Testis (tissue), 3 donors: ENCODE data around the gene VSTM1. TPM values are rescaled to one million over a fixed set of nuclear protein-coding genes. Genes with fewer than 3 reads are reported as not detected.
"Not testable (repeated sequence)": the region's sequence is repeated elsewhere in the genome, so short reads cannot be mapped to it uniquely, and the experiment has no call there.

Source experiments
- DNase-seq: peaks from one replicate; pipeline ENCODE4 v3.0.0-alpha.2; 2019
- H3K27ac ChIP-seq, 2 donors: fragments of 200-600 bp; sonication (generic); one replicate each; pipeline ENCODE4 v1.5.1; 2019
- H3K27me3 ChIP-seq: fragments of 200-600 bp; sonication (generic); one replicate; pipeline ENCODE4 v1.5.1; 2019
- H3K36me3 ChIP-seq: fragments of 200-600 bp; sonication (generic); one replicate; pipeline ENCODE4 v1.5.1; 2017; ENCODE audit warnings: low read depth; ENCODE audit errors: missing control alignments
- H3K4me1 ChIP-seq: fragments of 200-600 bp; sonication (generic); one replicate; pipeline ENCODE4 v1.5.1; 2019
- H3K4me3 ChIP-seq, 2 donors: fragments of 200-600 bp; sonication (generic); one replicate each; pipeline ENCODE4 v1.5.1; 2017 to 2019
- H3K9me3 ChIP-seq: fragments of 200-600 bp; sonication (generic); one replicate; pipeline ENCODE4 v1.5.1; 2017
- CTCF ChIP-seq, 3 experiments: fragments of 450-650 bp in 2 of 3; fragments of 200-600 bp in 1 of 3; sonication (generic) in 1 of 3; IDR thresholded peaks; one replicate each; pipeline ENCODE4 v1.5.1; 2016 to 2019; ENCODE audit warnings: antibody characterized with exemption in 3 of 3, mild to moderate bottlenecking in 2 of 3, moderate library complexity in 1 of 3
- POLR2A ChIP-seq: fragments of 450-650 bp; IDR thresholded peaks from one replicate; pipeline ENCODE4 v1.6.1; 2017; ENCODE audit warnings: antibody characterized with exemption, mild to moderate bottlenecking, moderate library complexity
- WGBS, 2 donors: methylation state at CpG; one replicate each; pipeline ENCODE4 v1.1.5; 2018; 5-methylcytosine and 5-hydroxymethylcytosine counted together
- intact Hi-C: fragments of 100-400 bp; cut with DNase I; formaldehyde crosslinking; loops from one replicate; pipeline ENCODE4 v1.15.1; 2023; ENCODE audit warnings: low total_unique reads
- polyA plus RNA-seq: library from polyadenylated mRNA; stranded (reverse); fragments of 350-450 nt; fragmentation: Illumina TruSeq; extraction: RNeasy Lipid Tissue Mini Kit (QIAGEN cat#74804); gene quantifications from one replicate; pipeline ENCODE4 v1.2.3, GENCODE V29; 2014; ENCODE audit warnings: low read depth, low replicate concordance; ENCODE audit not compliant: insufficient read depth
- total RNA-seq, 2 donors: library from RNA; depleted of rRNA; stranded (reverse); fragments of >200 nt; gene quantifications; one replicate each; pipeline ENCODE4 v1.2.3, GENCODE V29; 2016

Gene VSTM1
- total and polyA plus RNA-seq, 3 donors from 2014 or later: 1.4 TPM; not detected in 2

GRCh38 chr19:54100561-54100960 is 36.9 kb upstream of the VSTM1 start, which contains the start of gene OSCAR:
Gene OSCAR (minus strand): TSS chr19:54100803. CDS start chr19:54100792, 11 bp downstream.
- TF ChIP-seq CTCF (IDR thresholded peaks at IDR 0.05): no peak
- no peak within 1 kb of the TSS for H3K27ac ChIP-seq
- DNase-seq: no peak
- peaks cover 13% of the 10 kb centered on the region for H3K4me1 ChIP-seq
- 71 to 74% methylated on average over 5 of the region's 5 CpGs for WGBS, 2 donors
- H3K9me3 ChIP-seq: no peaks in the 10 kb centered on the region
- H3K27me3 ChIP-seq: no peaks in the 10 kb centered on the region
- intact Hi-C loops: no loop called here
- no peak within 1 kb of the TSS for H3K4me3 ChIP-seq
- H3K36me3 ChIP-seq: no peaks in the 10 kb centered on the region

GRCh38 chr19:54099903-54100255 is 36.2 kb upstream of the VSTM1 start:
- H3K27me3 ChIP-seq, H3K4me3 ChIP-seq, H3K9me3 ChIP-seq, DNase-seq, H3K36me3 ChIP-seq, intact Hi-C loops, H3K27ac ChIP-seq: not testable (repeated sequence)
- WGBS, 2 donors: 66 to 83% methylated on average over 9 of the region's 9 CpGs
- H3K4me1 ChIP-seq: peaks cover 14% of the 10 kb centered on the region

GRCh38 chr19:54099190-54099902 is 35.6 kb upstream of the VSTM1 start:
- 85 to 91% methylated on average over 10 to 12 of the region's 12 CpGs for WGBS, 2 donors
- no peaks in the 10 kb centered on the region for H3K9me3 ChIP-seq
- H3K27ac ChIP-seq: no peak overlapping the region
- no peaks in the 10 kb centered on the region for H3K27me3 ChIP-seq
- H3K4me1 ChIP-seq: peaks cover 14% of the 10 kb centered on the region
- no peaks in the 10 kb centered on the region for H3K36me3 ChIP-seq
- H3K4me3 ChIP-seq: no peak overlapping the region
- no peak for DNase-seq
- TF ChIP-seq CTCF (IDR thresholded peaks at IDR 0.05): no peak
- TF ChIP-seq POLR2A: no peak
- intact Hi-C loops: no loop called here

- TF ChIP-seq POLR2A (no peak), CTCF (IDR thresholded peaks at IDR 0.05) (peak in 1 of 3 experiments; percentile 14)
- Histone ChIP-seq H3K4me3 (peak overlapping the region in 1 of 2 donors; percentile 18), H3K4me1 (peaks cover 7% of the 10 kb centered on the region), H3K27ac (peak overlapping the region; percentile 41 to 68), H3K27me3 (no peaks in the 10 kb centered on the region), H3K9me3 (no peaks in the 10 kb centered on the region), H3K36me3 (no peaks in the 10 kb centered on the region)
- DNase-seq: peak; percentile 34
- intact Hi-C loops: no loop called here
- 9 to 21% methylated on average over 14 of the region's 14 CpGs for WGBS, 2 donors
These were observed 33.0 kb upstream of the VSTM1 start for GRCh38 chr19:54096617-54097106.

GRCh38 chr19:54095859-54096616 is 32.3 kb upstream of the VSTM1 start:
- H3K4me3 ChIP-seq: peak overlapping the region; percentile 0 to 44
- peak; percentile 56 for DNase-seq
- TF ChIP-seq CTCF (IDR thresholded peaks at IDR 0.05): peak in 1 of 3 experiments; percentile 32
- H3K9me3 ChIP-seq, intact Hi-C loops, H3K36me3 ChIP-seq, H3K27me3 ChIP-seq, H3K4me1 ChIP-seq: not testable (repeated sequence)
- 1% methylated on average over 33 to 34 of the region's 46 CpGs for WGBS, 2 donors
- H3K27ac ChIP-seq: peak overlapping the region in 1 of 2 donors; percentile 68
